GM19452 (cell line): ENCODE measurements around the gene AGR3.
"Not testable (repeated sequence)": the region's sequence is repeated elsewhere in the genome, so short reads cannot be mapped to it uniquely, and the experiment has no call there.

Source experiments
- ATAC-seq: cut with Tn5 transposase; IDR thresholded peaks from one replicate; pipeline ENCODE4 v1.9.1; 2021; ENCODE audit not compliant: unreplicated experiment

Gene AGR3

DNA sequence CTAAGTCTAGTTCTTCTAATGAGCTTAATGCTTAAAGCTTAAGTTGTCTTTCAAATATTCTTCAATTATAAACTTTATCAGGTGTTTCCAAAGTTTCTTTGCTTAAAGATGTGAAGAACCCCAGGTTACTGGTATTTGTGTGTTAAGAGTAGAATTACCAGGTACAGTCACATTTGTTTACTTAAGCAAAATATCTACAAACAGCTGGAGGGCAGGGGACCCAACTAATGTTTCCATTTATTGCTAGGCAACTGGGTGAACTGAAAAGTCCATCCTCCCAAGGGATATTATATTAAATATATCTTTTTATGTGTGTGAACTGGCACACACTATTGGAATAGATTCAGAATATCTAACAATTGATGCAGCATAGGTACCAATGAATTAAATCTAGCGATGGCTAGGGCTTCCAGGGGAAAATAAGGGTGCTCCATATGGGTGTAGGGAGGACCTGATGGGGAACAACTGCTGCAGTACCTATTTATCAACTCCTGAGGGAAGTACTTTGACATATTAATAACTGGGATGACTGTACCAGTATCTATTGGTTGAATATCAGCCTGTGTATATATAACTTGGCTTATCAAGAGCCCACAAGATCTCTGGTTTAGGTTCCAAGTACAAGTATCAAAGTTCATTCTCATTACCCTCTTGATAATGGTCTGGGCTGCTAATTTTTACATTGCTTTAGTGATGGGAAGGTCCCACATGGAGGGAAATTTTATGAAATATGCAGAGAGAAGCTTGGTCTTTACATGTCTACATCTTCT is 10.3 kb upstream of the AGR3 start:
- no peak for ATAC-seq

DNA sequence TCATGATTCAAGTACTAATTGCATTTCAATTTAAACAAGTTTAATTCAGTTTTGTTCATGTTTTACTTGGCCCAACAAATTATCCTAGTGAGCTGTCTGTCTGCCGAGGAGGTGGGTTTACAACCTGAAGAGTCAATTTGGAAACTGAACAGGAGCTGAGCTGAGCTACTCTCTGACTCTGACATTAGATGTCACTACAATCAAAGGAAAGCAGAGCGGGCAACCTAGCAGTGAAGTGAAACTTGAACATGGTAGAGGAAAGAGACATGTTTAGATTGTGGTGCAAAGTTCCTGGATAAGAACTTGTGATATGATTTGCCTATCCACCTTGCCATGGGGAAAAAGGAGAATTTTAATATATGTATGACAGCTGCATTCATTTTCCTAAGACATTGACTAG is 9.6 kb upstream of the AGR3 start:
- no peak for ATAC-seq

DNA sequence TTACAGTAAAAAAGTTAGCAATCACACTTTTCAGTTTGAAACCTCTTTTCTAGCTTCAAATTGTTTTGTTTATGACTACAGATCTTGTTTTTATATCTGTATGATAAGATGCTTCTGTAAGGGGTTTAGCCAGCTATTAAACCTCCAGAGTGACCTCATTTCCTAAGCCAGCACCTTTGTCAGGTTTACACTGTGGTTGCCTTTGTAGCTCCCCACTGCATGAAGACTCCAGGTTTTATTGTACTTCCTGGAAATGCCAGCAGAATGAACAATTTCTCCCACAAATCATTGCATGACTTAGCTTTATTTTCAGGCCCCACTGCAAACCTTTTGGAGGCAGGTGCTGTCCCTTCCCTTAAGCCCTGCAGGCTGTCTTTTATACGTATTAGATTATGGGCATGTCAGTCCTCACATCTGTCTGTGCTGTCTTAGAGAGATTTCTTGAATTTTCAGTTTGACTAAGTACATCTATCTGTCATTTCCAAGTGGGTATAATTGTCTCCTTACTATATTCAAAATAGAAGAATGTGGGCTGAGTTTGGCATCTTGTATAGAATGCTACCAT is 8.2 kb upstream of the AGR3 start:
- ATAC-seq, result no peak

DNA sequence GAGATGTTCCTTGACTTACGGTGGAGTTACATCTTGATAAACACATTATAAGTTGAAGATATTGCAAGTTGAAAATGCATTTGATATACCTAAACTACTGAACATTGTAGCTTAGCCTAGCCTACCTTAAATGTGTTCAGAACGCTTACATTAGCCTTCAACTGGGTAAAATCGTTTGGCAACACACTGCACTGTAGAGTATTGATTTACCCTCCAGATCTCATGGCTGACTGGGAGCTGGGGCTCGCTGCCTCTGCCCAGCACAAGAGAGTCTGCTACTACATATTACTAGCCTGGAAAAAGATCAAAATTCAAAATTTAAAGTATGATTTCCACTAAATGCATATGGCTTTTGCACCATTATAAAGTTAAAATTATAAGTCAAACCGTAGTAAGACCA is 7.5 kb upstream of the AGR3 start:
- ATAC-seq, result no peak

DNA sequence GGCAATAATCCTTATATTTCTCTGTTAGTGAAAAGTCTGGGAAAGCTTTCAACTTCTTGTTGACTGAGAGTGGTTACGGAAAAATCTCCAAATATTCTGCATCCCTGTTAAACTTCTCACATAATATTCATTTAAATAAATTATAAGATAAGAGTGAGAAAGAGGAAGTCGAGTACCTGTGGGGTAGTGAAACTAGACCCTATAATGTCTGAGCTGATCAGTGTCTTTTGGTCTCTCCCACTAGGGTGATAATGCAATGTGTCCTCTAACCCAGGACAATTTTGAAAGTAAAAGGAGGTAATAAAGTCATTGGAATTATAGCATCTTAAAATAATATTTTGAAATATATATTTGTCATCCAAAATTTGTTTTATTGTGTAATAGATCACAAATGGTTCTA is 2.1 kb upstream of the AGR3 start:
- ATAC-seq, result no peak

DNA sequence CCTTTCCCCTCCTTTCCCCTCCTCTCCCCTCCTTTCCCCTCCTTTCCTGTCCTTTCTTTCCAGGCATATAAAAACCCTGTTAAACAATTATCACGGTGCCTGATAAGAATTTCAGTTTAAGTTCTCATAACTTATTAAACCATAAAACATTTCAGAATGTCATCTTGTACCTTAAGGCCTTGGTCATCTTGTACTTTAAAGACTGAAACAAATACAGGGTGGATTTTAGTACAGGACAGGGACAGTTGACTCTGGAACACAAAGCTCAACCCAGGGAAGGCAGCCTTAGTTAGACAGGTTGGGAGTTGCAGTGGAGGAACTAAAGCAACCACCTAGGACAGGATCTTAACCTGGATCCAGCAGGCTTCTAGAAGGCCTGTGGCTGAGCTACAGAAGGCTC is 1.2 kb downstream of the AGR3 start:
- no peak for ATAC-seq

DNA sequence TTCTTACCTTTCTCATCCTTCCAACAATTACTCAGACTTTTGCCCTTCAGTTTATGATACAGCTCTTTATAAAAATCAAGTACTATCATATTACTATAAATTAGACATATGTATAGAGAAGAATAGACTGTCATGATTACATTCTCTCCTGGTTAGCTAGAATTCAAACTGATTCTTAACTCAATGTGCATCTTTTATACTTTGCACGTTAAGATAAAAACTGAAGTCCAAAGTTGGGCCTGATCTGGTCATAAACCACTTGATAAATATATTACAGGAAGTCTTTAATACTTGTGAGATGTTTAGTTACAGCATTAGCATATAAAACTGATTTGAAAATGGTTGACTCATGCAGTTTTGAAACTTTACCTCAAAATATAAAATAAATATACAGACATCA is 2.6 kb downstream of the AGR3 start:
- ATAC-seq, result no peak

DNA sequence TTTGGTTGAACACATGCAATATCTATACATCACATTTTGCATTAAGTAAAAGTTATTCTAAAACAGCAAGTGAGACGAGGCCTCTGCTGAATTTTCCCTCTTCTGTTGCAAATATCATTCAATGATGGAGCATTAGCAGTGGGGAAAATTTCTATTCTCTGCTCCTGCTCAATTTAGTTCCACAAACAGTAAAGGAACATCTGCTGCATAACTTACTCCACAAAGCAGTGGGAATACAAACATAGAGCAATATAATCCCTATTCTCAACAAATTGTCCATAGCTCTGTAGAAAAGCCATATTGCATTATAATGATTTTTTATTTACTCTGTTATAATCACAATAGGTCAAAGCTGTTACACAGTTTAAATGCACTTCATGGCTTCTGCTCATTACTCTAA is 5.9 kb downstream of the AGR3 start:
- no peak for ATAC-seq

DNA sequence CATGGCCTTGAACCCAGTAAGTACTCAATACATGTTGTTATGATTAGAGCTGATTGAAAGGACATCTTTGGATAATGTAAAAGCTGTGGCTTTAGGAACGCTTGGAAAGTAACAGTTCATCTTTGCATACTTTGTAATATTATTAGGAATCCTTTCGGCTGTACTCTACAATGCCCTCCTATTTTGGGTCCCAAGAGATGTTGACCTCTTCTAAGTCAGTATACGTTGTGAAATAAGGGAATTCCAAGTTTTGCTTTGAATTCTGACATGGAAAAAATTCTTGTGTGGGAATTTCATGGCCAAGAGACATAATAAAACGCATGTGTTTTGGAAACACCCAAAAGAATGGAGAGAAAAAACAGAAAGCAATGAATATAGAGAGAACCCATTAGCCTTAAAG is 7.7 kb downstream of the AGR3 start:
- no peak for ATAC-seq

DNA sequence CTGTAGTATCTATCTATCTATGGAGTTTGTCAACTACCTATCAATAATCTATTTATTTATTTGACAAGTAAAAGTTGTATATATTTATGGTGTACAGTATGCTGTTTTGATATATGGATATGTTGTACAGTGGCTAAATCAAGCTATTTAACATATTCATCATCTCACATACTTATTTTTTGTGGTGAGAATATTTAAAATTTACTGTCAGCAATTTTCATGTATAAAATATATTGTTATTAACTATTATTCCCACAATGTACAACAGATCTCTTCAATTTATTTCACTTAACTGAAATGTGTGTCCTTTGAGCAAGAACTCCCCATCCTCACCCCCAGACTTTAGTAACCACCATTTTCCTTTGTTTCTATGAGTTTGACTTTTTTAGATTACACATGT is 14.5 kb downstream of the AGR3 start:
- ATAC-seq, result no peak

DNA sequence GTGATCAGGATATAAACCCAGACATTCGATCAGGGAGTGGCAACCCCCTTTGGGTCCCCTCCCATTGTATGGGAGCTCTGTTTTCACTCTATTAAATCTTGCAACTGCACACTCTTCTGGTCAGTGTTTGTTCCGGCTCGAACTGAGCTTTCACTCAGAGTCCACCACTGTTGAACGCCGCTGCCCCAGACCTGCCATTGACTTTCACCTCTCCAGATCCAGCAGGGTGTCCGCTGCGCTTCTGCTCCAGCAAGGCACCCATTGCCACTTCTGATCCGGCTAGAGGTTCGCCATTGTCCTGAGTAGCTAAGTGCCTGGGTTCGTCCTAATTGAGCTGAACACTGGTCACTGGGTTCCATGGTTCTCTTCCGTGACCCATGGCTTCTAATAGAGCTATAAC is 28.6 kb downstream of the AGR3 start:
- ATAC-seq, result not testable (repeated sequence)

DNA sequence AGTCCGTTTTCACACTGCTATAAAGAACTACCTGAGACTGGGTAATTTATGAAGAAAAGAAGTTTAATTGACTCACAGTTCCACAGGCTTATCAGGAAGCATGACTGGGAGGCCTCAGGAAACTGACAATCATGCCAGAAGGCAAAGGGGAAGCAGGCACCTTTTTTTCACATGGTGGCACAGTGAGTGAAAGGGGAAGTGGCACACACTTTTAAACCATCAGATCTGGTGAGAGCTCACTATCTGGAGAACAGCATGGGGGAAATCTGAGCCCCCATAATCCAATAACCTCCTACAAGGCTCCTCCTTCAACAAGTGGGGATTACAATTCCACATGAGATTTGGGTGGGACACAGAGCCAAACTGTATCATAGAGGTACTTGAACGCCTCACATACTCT is 30.0 kb downstream of the AGR3 start:
- no peak for ATAC-seq

DNA sequence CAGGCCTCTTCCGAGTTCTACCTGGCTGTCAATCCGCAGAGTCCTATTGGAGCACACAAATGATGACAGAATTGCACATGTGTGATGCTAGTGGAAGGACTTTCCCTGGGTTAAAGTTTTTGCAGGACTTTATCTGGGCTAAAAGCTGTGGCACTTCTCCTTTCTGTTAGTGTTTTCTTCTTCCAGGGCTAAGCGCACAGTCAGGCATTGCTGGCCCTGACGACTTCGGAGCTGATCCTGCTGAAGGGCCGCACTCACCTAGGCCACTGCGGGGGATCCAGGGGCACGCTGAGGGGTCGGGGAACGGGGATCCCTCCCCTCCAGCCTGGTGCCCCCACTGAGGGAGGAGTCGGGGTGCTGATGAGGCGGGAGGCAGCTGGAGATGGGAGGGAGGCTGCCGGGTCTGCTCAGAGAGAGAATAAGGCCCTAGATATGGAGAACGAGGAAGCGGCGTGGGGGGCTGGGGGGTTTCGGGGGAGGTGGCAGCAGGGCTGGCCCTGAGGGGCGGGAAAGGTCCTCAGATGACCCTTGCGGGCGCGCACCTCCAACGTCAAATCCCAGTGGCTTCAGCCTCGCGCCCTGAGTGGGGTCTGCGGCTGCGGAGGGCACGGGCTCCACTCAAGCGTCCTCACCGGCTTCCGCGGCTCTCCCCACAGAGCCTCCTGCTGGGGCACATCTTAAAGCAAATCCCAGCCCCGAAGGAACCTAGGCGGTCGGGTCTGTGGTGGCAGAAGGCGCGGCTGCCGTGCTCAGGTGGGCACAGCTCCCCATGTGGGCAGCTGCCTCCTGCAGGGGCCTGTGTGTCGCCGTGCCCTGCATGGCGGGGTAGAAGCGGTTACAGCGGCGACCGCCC is 30.9 kb downstream of the AGR3 start:
- no peak for ATAC-seq

DNA sequence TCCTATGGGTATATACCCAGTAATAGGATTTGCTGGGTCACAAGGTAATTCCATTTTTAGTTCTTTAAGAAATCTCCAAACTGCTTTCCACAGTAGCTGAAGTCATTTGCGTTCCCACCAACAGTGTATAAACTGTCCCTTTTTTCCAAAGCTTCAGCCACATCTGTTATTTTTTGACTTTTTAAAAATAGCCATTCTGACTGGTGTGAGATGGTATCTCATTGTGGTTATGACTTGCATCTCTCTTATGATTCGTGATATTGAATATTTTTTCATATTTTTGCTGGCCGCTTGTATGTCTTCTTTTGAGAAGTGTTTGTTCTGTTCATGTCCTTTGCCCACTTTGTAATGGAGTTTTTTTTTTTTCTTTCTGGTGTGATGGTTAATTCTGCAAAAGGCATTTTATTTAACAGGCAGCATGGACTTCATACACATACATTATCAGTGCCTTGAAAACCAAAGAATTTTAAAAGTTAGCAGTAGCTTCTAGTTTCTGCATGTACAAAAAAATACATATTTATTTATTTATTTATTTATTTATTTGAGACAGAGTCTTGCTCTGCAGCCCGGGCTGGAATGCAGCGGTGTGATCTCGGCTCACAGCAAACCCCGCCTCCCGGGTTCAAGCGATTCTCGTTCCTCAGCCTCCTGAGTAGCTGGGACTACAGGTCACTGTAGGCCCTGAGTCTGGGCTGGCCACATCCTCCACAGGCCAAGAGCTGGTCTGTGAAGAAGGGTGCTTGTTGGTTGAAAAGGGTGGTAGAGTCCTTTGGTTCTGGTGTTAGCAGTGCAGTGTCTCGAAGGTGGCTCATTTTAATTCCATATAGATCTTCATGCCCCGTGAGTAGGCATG is 32.3 kb downstream of the AGR3 start:
- no peak for ATAC-seq

DNA sequence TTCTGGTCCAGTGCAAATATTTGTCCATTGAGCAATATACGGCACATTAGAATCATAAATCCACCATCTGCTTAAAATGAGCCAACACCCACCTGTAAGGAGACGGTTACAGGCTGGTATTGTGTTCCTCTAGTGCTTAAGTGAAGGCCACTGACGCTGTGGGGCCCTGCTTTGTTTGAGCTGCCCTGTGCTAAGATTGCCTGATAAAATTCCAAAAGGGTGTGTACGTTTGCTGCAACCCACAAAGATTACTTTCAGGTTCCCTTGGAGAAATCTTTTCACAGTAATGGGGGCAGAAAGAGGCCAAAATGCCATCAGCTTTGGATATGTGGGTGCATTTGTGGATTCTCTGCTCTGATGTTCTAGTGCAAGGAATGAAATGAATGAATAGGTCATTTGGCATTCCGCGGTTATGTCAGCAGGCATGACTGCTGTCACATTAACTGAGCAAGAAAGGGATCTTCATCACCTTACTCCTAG is 34.4 kb downstream of the AGR3 start:
- ATAC-seq, result no peak

DNA sequence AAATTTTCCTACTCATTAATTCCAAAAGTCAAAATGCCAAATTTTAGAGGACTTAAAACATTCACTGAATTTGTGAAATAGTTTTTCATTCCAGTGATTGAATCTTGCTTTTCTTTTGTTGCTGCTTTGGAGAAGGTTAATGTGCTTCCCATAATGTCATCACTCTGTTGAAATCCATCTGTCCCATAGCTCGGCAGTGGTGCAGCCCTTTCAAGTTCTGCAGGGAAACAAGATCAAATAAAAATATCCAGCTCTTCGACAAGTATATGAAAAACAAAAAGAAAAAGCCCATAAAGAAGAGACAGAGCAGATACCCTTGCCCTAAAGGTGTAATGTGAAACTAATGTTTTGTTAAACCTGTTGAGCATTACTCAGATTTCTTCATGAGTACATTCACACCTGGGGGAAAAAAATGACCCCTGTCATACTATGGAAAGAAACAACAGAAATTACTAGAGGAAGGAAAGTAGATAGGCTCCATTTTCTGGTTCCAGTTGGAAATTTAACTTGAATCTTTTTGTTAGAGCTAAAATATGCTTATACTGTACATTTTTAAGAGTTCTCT is 35.1 kb downstream of the AGR3 start:
- no peak for ATAC-seq

DNA sequence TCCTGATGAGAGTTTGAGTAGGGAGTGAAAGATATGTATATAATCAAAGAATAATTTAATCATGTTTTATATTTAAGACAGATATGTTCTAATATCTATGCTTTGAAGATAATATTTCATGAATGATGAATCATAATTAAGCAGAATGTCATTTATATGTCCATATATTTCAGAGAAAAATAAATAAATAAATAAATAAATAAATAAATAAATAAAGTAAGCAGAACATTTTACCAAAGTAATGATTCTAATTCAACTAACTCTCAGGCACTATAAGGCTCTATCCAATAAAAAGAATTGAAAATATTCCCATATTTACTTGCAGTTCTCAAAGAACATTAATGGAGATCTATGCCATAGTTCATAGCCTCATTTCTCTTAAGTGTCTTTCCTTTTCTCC is 36.0 kb downstream of the AGR3 start:
- no peak for ATAC-seq

DNA sequence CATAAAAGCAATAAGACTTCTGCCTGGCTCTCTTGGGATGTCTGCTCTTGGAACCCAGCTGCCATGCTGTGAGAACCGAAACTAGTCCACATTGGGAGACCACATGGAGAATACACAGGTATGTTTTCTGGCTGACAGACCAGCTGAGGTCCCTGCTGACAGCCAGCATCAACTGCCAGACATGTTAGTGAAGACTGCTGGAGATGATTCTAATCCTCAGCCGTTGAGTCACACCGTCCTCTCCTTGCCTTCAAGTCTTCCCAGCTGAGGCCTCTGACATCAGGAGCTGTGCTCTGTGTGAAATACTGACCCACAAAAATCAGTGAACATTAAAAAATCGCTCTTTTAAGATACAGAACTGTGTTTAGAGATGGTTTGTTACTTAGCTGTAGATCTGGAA is 40.1 kb downstream of the AGR3 start:
- no peak for ATAC-seq

DNA sequence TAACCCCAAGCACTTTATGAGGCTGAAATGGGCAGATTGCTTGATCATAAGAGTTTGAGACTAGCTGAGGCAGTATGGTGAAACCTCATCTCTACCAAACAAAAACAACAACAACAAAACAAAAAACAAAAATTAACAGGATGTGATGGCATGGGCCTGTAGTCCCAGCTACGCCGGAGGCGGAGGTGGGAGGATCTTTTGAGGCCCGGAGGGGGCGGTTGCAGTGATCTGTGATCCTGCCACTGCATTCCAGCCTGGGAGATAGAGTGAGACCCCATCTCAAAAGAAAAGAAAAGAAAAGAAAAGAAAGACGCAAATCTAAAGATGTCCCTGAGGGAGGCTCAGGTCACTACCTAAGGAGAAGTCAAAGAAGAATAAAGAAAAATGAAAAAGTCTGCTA is 41.7 kb downstream of the AGR3 start:
- ATAC-seq, result no peak

DNA sequence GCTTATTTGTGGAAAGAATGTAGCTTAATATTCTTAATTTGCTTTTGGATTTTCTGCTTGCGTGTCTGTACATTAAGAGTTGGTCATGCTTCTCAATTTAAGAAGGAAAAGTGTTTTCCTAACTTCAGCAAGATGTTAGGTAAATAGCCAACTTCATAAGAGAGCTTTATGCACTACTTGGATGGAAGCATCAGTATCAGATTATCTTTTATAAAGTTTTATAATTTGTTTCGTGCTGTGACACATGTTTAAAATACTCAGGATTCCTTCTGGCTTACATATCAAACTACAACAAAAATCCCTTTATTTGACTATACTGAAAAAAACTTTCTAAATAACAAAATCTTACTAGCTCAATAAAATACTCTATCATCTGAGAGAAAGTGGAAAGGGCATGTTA is 42.1 kb downstream of the AGR3 start:
- no peak for ATAC-seq

DNA sequence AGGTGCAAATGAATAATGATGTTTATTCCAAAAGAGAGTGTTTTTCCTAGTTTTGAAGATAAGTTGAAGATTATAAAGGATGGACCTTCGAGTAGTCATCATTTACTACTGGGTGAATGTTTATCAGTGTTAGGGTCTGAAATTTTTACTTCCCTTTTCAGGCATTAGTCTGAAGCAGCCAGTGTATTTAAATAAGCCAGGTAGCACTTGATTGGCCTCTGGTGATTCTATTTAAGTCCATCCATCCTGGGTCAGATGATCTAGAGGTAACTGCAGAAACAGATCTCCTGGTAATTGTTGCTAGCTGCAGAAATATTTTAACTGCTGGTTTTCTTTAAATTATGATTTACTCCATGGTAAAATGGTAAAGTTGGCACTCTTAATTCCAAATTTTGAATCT is 42.9 kb downstream of the AGR3 start:
- no peak for ATAC-seq
